Choroid plexus epithelial cell (primary cell): ENCODE results near the gene MEIS3.

Experiments
- DNase-seq: peaks from one replicate; pipeline ENCODE4 v3.0.0-alpha.2; 2010; ENCODE audit warnings: low read depth
- H3K4me3 ChIP-seq: 2 replicates; pipeline ENCODE4 v1.5.1; 2011; ENCODE audit warnings: low read depth, mild to moderate bottlenecking, control low read depth, low read length, moderate library complexity
- TF ChIP-seq, protein P1 (sequence below): conservative IDR thresholded peaks from 2 replicates; pipeline ENCODE4 v1.5.1; 2011; ENCODE audit warnings: low read depth, mild to moderate bottlenecking, control low read depth, inconsistent platforms, low read length, moderate library complexity

Gene MEIS3

GRCh38 chr19:47381121-47381520 is 38.2 kb downstream of the MEIS3 start:
- DNase-seq = no peak
- TF ChIP-seq, protein P1, sequence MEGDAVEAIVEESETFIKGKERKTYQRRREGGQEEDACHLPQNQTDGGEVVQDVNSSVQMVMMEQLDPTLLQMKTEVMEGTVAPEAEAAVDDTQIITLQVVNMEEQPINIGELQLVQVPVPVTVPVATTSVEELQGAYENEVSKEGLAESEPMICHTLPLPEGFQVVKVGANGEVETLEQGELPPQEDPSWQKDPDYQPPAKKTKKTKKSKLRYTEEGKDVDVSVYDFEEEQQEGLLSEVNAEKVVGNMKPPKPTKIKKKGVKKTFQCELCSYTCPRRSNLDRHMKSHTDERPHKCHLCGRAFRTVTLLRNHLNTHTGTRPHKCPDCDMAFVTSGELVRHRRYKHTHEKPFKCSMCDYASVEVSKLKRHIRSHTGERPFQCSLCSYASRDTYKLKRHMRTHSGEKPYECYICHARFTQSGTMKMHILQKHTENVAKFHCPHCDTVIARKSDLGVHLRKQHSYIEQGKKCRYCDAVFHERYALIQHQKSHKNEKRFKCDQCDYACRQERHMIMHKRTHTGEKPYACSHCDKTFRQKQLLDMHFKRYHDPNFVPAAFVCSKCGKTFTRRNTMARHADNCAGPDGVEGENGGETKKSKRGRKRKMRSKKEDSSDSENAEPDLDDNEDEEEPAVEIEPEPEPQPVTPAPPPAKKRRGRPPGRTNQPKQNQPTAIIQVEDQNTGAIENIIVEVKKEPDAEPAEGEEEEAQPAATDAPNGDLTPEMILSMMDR = no peak
- no peak overlapping the region for H3K4me3 ChIP-seq

DNA sequence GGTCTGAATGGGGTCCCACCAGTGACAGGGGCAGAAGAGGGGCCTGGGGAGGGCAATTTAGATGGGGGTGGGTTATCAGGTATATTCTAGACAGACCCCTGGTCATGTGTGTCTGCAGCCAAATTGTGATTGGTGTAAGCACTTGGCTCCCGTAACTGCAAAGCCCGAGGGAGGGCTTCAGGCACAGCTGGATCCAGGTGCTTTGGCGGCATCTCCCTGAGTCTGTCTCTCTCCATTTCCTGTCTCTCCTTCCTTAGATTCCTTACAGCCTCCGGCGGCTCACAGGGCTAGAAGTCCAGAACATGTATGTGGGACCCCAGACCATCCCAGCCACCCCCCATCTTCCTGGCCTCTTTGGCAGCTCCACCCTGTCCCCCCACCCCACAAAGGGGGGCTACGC is 38.8 kb downstream of the MEIS3 start:
- H3K4me3 ChIP-seq = no peak overlapping the region
- DNase-seq = no peak
- TF ChIP-seq, protein P1 = no peak

GRCh38 chr19:47379381-47379938 is 39.9 kb downstream of the MEIS3 start:
- H3K4me3 ChIP-seq = no peak overlapping the region
- TF ChIP-seq, protein P1 = no peak
- no peak for DNase-seq

DNA sequence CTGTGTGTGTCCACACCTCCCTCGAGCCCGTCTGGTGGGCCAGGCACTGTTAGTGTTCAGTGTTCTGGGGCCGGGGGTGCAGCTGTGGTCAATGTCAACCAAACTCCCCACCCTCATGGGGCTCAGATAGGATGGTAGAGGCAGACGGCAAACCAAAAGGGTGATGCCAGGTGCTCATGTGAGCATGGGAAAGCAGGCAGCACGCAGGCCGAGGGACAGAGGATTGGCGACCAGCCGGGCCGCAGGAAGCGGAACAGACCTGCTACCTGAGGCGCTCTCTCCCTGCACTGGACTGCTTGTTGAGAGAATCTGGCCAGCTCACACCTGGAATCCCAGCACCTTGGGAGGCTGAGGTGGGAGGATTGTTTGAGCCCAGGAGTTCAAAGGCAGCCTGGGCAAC is 41.1 kb downstream of the MEIS3 start:
- DNase-seq = no peak
- H3K4me3 ChIP-seq = no peak overlapping the region
- TF ChIP-seq, protein P1 = no peak

DNA sequence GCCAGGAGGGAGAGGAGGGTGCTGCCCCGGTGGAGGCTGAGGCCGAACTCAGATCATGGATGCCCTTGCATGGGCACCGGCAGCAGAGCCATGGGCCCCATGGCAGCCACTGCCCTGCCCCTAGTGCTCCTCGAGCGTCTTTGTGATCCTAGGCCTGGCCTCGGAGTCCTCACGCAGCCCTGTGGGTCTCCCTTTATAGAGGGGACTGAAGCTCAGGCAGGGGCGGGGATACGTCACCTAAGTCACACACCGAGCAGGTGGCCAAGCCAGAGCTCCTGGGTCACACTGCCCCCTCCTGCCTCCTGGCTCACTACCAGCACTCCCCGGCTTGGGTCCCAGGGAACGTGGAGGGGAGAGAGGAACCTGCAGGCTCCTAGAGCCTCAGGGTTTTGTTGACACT is 41.5 kb downstream of the MEIS3 start:
- H3K4me3 ChIP-seq = no peak overlapping the region
- TF ChIP-seq, protein P1 = no peak
- DNase-seq = no peak

GRCh38 chr19:47377208-47377701 is 42.1 kb downstream of the MEIS3 start:
- TF ChIP-seq, protein P1 = no peak
- DNase-seq = no peak
- H3K4me3 ChIP-seq = no peak overlapping the region

DNA sequence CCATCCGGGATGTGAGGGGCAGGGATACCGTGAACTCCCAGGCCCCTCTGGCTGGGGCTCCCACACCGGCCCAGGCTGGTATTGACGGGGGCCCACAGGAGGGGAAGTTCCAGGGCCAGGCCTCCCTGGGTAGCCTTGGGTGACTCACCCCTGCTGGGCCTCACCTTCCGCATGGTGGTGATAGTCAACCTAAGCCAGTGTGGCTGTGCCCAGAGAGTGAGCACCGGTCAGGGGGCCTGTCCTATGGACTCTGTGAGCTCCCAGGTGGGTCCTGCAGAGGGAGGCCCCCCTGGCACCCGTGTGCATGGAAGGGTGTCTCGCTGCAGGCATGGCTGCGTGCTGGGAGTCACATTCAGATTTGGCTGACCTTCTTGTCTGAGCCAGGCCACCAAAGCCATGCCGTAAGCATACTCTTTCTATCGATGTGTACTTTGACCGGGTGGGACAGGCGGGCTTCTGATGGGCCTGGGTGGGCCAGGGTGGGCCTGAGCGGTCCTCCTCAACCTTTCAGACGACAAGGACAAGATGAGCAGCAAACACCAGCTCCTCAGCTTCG is 42.7 kb downstream of the MEIS3 start:
- no peak overlapping the region for H3K4me3 ChIP-seq
- TF ChIP-seq, protein P1 = no peak
- no peak for DNase-seq
